ENCODE data around the gene GRHPR. TPM values are rescaled to one million over a fixed set of nuclear protein-coding genes. Genes with fewer than 3 reads are reported as not detected.
"Not testable (repeated sequence)": the region's sequence is repeated elsewhere in the genome, so short reads cannot be mapped to it uniquely, and the experiment has no call there.

GRHPR gene
- total RNA-seq, 2 experiments from 2014 or later, result 51.2 to 51.5 TPM

DNA sequence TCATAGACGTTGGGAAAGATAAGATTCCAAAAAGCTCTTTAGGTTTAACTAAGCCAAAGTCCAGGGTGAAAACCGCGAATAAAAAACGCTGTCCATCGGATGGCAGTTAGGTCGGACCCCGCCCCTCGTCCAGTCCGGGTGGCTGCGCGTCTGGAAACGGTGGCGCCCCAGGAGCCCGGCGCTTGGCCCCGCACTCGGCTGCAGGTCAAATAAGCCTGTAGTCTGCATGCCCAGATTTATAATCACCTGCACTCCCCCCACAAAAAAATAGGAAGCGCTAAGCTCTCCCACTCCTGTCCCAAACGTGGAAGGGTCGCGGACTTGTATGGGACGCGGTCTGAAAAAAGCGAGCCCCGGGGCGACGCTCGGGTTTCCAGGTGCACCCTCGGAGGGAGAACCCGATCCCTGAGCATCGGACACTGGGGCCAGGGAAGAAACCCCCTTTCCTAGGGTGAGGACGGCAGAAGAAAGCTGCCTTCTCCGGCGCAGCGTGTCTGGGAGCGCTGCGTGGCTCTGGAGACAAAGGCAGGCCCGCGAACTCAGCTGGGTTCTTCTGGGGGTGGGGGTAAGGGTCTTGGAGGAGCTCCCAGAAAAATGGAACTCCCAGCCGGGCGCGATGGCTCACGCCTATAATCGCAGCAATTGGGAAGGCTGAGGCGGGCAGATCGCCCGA is 43.7 kb downstream of the GRHPR start:
- DNase-seq, result peak; percentile 35
- H3K27ac Mint-ChIP-seq, result peak overlapping the region; percentile 89
- no peaks in the 10 kb centered on the region for H3K9me3 Mint-ChIP-seq
- H3K4me3 Mint-ChIP-seq, result peak overlapping the region; percentile 83
- POLR2A ChIA-PET, result interaction anchor here (0.6 to 5.8 kb wide), 12 partner anchors 15 to 1065 kb away, joined by 3 to 75 read pairs (median 5); partner anchors contain the start of genes DCAF10, EXOSC3, FBXO10 and GRHPR
- H3K36me3 Mint-ChIP-seq (ENCODE audit: low read depth), result peaks cover 5% of the 10 kb centered on the region
- no peaks in the 10 kb centered on the region for H3K27me3 Mint-ChIP-seq
- CTCF ChIA-PET, result interaction anchor here (0.6 to 1.2 kb wide), 3 partner anchors 15 to 64 kb away, joined by 3 to 4 read pairs (median 3); no protein-coding TSS in a partner anchor
- peaks cover 34% of the 10 kb centered on the region for H3K4me1 Mint-ChIP-seq

- H3K4me3 Mint-ChIP-seq; POLR2A ChIA-PET; CTCF ChIA-PET; H3K9me3 Mint-ChIP-seq; DNase-seq; H3K27ac Mint-ChIP-seq; H3K36me3 Mint-ChIP-seq (ENCODE audit: low read depth); H3K27me3 Mint-ChIP-seq: not testable (repeated sequence)
- peaks cover 36% of the 10 kb centered on the region for H3K4me1 Mint-ChIP-seq
Measured at GRCh38 chr9:37467530-37467929, 45.0 kb downstream of the GRHPR start.

DNA sequence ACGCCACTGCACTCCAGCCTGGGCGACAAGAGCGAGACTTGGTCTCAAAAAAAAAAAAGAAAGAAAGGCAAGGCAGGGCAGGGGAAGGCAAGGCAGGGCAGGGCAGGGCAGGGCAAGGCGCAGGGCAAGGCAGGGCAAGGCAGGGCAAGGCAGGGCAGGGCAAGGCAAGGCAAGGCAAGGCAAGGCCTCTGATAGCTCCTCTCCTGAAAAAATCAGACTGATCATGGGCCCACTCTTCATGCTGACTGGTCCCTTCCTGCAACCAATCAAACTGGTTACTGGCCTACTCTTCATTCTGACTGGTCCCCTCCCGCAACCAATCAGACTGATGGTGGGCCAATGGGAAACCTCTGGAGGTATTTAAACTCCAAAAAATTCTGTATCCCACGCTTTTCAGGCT is 46.1 kb downstream of the GRHPR start:
- Mint-ChIP-seq H3K27ac (no peak overlapping the region), H3K9me3 (peaks cover 2% of the 10 kb centered on the region), H3K4me3 (no peak overlapping the region), H3K27me3 (no peaks in the 10 kb centered on the region), H3K36me3 (ENCODE audit: low read depth) (no peaks in the 10 kb centered on the region), H3K4me1 (peaks cover 28% of the 10 kb centered on the region)
- no peak for DNase-seq
- POLR2A ChIA-PET, result no interaction called here
- CTCF ChIA-PET, result no interaction called here

- peaks cover 8% of the 10 kb centered on the region for H3K4me1 Mint-ChIP-seq
- ChIA-PET POLR2A (no interaction called here), CTCF (interaction anchor here (1.2 kb wide), 1 partner anchor 10 kb away, joined by 3 read pairs; no protein-coding TSS in a partner anchor)
- H3K27me3 Mint-ChIP-seq, result peaks cover 5% of the 10 kb centered on the region
- peaks cover 8% of the 10 kb centered on the region for H3K9me3 Mint-ChIP-seq
- H3K4me3 Mint-ChIP-seq, result peak overlapping the region; percentile 57
- H3K27ac Mint-ChIP-seq, result no peak overlapping the region
- H3K36me3 Mint-ChIP-seq (ENCODE audit: low read depth), result no peaks in the 10 kb centered on the region
- no peak for DNase-seq
Measured at GRCh38 chr9:37471942-37472684, 49.6 kb downstream of the GRHPR start.

DNA sequence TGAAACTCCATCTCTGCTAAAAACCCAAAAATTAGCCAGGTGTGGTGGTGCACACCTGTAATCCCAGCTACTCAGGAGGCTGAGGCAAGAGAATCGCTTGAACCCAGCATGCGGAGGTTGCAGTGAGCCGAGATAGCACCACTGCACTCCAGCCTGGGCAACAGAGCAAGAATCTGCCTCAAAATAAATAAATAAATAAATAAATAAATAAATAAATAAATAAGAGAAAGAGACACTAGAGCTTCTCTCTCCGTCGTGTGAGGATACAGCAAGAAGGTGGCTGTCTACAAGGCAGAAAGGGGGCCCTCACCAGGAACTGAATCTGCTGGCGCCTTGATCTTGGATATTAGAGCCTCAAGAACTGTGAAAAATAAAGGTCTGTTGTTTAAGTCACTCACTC is 51.5 kb downstream of the GRHPR start:
- H3K27ac Mint-ChIP-seq; H3K4me1 Mint-ChIP-seq; POLR2A ChIA-PET; DNase-seq; H3K9me3 Mint-ChIP-seq; H3K36me3 Mint-ChIP-seq (ENCODE audit: low read depth); CTCF ChIA-PET; H3K4me3 Mint-ChIP-seq: not testable (repeated sequence)
- peaks cover 22% of the 10 kb centered on the region for H3K27me3 Mint-ChIP-seq

DNA sequence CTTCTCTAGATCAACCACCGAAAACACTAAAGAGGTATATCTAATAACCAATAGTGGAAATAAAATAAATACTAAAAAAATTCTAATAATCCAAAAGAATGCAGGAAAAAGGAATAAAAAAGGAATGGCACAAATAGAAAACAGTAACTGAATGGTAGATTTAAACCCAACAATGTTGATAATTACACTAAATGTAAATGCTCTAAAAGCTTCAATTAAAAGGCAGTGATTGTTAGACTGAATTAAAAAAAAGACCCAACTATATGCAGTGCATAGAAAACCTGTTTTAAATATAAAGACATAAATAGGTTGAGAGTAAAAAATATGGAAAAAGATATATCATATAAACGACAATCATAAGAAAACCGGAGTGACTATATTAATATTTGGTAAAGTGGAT is 51.9 kb downstream of the GRHPR start:
- ChIA-PET POLR2A (interaction anchor here (1.1 kb wide), 1 partner anchor 117 kb away, joined by 4 read pairs; no protein-coding TSS in a partner anchor), CTCF (interaction anchor here (0.9 kb wide), 1 partner anchor 105 kb away, joined by 3 read pairs; no protein-coding TSS in a partner anchor)

DNA sequence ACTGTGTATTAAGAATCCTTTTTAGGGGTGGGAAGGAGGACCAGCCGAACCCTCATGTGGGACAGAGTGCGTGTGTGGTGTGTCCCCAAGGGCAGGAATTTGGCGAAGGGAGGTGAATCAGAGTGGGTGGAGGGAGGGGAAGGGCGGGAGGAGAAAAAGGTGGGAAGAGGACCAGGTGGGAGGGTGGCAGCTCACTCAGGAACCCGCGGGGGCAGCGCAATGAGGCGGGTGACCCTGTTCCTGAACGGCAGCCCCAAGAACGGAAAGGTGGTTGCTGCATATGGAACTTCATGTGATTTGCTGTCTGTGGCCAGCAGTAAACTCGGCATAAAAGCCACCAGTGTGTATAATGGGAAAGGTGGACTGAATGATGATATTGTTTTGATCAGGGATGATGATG is 54.4 kb downstream of the GRHPR start:
- Mint-ChIP-seq H3K36me3 (ENCODE audit: low read depth) (no peaks in the 10 kb centered on the region), H3K4me3 (no peak overlapping the region), H3K27me3 (peaks cover 38% of the 10 kb centered on the region), H3K27ac (no peak overlapping the region), H3K9me3 (peaks cover 8% of the 10 kb centered on the region), H3K4me1 (peaks cover 10% of the 10 kb centered on the region)
- ChIA-PET CTCF (no interaction called here), POLR2A (no interaction called here)
- no peak for DNase-seq

More for the DNA sequence above, 51.9 kb downstream of the GRHPR start:
- no peak for DNase-seq
- Mint-ChIP-seq H3K4me1 (peaks cover 8% of the 10 kb centered on the region), H3K36me3 (ENCODE audit: low read depth) (no peaks in the 10 kb centered on the region), H3K4me3 (no peak overlapping the region), H3K27me3 (peaks cover 25% of the 10 kb centered on the region), H3K27ac (no peak overlapping the region), H3K9me3 (peaks cover 8% of the 10 kb centered on the region)

- CTCF ChIA-PET; DNase-seq; H3K4me3 Mint-ChIP-seq; POLR2A ChIA-PET; H3K36me3 Mint-ChIP-seq (ENCODE audit: low read depth); H3K9me3 Mint-ChIP-seq; H3K27ac Mint-ChIP-seq; H3K4me1 Mint-ChIP-seq: not testable (repeated sequence)
- H3K27me3 Mint-ChIP-seq, result peaks cover 39% of the 10 kb centered on the region
Measured at GRCh38 chr9:37477443-37477842, 54.9 kb downstream of the GRHPR start.

GRCh38 chr9:37477987-37478619 is 55.6 kb downstream of the GRHPR start:
- H3K4me3 Mint-ChIP-seq; H3K9me3 Mint-ChIP-seq; POLR2A ChIA-PET; CTCF ChIA-PET; DNase-seq; H3K27ac Mint-ChIP-seq; H3K36me3 Mint-ChIP-seq (ENCODE audit: low read depth); H3K4me1 Mint-ChIP-seq: not testable (repeated sequence)
- peaks cover 39% of the 10 kb centered on the region for H3K27me3 Mint-ChIP-seq

GRCh38 chr9:37480759-37481158 is 58.3 kb downstream of the GRHPR start:
- Mint-ChIP-seq H3K4me3 (no peak overlapping the region), H3K9me3 (no peaks in the 10 kb centered on the region), H3K27me3 (peaks cover 39% of the 10 kb centered on the region), H3K27ac (no peak overlapping the region), H3K4me1 (peaks cover 12% of the 10 kb centered on the region), H3K36me3 (ENCODE audit: low read depth) (peaks cover under 1% of the 10 kb centered on the region)
- DNase-seq, result no peak
- POLR2A ChIA-PET, result interaction anchor here (0.6 to 1.3 kb wide), 2 partner anchors 18 to 111 kb away, joined by 3 read pairs; partner anchors contain the start of gene TOMM5
- CTCF ChIA-PET, result interaction anchor here (0.6 to 1.5 kb wide), 7 partner anchors 31 to 339 kb away, joined by 3 to 5 read pairs (median 3); partner anchors contain the start of gene TOMM5

- ChIA-PET CTCF (interaction anchor here (1.4 to 2.5 kb wide), 2 partner anchors 12 to 107 kb away, joined by 6 read pairs; partner anchors contain the start of gene TOMM5), POLR2A (interaction anchor here (0.6 to 5.7 kb wide), 26 partner anchors 10 to 998 kb away, joined by 3 to 75 read pairs (median 4); partner anchors contain the start of genes EXOSC3, FBXO10, GRHPR and SLC25A51)
- H3K27me3 Mint-ChIP-seq, result peaks cover 7% of the 10 kb centered on the region
- peak within 1 kb of the TSS; percentile 93 for H3K27ac Mint-ChIP-seq
- peak; percentile 97 for DNase-seq
- peak within 1 kb of the TSS; percentile 99 for H3K4me3 Mint-ChIP-seq
- no peaks in the 10 kb centered on the region for H3K9me3 Mint-ChIP-seq
- H3K4me1 Mint-ChIP-seq, result peaks cover 42% of the 10 kb centered on the region
- H3K36me3 Mint-ChIP-seq (ENCODE audit: low read depth), result peaks cover 30% of the 10 kb centered on the region
Measured at GRCh38 chr9:37485389-37486255, 63.1 kb downstream of the GRHPR start, which contains the start of gene POLR1E. TSS of gene POLR1E (plus strand) at chr9:37485948. CDS start at chr9:37486048, 100 bp downstream.

DNA sequence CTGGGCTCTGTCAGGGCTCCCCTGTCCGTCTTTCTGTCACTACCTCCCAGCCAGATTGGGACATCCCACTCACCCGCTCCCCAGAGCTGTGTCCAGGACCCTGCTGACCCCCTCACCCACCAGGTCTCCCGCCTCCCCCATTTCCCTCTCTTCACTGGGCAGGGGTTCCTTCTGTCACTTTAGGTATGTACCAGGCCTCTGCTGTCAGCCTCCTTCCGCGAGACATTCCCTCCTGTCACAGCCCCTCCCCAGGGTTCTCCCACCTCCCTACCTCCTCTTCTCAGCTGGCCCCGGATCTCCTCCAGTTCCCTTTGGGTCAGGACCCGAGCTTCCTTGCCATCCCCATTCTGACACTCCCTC is 63.7 kb downstream of the GRHPR start:
- Mint-ChIP-seq H3K4me3 (peak overlapping the region; percentile 99), H3K27me3 (peaks cover 7% of the 10 kb centered on the region), H3K9me3 (no peaks in the 10 kb centered on the region), H3K4me1 (peaks cover 47% of the 10 kb centered on the region), H3K36me3 (ENCODE audit: low read depth) (peaks cover 35% of the 10 kb centered on the region), H3K27ac (peak overlapping the region; percentile 93)
- no peak for DNase-seq
- ChIA-PET POLR2A (interaction anchor here (0.8 to 5.7 kb wide), 22 partner anchors 11 to 417 kb away, joined by 3 to 75 read pairs (median 5); partner anchors contain the start of genes EXOSC3, FBXO10, GRHPR and SLC25A51), CTCF (interaction anchor here (1.4 to 2.5 kb wide), 2 partner anchors 12 to 106 kb away, joined by 6 read pairs; partner anchors contain the start of gene TOMM5)
